Tongue (tissue), 2 donors: ENCODE measurements around the gene SPATS2. TPM values are rescaled to one million over a fixed set of nuclear protein-coding genes. Genes with fewer than 3 reads are reported as not detected.

Experiments used
- small RNA-seq: library from RNA; depleted of rRNA; stranded (forward); fragments of <200 nt; gene quantifications from one replicate; pipeline ENCODE3, GENCODE V24; 2014; ENCODE audit warnings: low replicate concordance
- total RNA-seq: library from RNA; depleted of rRNA; stranded (reverse); fragments of >200 nt; gene quantifications from one replicate; pipeline ENCODE4 v1.2.3, GENCODE V29; 2014

Gene SPATS2
- total RNA-seq, 1 donor from 2014 or later: 28.7 TPM

Small RNA genes within 50 kb of the gene (small RNA-seq; reads per million reads assigned to genes)
- gene AC125611.1: not detected

Other genes starting within 250 kb of the SPATS2 start
- gene TUBA1B, start 236.1 kb upstream of the SPATS2 start, total RNA-seq: 509 TPM
- 491 TPM for gene TUBA1A, start 178.4 kb upstream of the SPATS2 start, total RNA-seq
- gene TUBA1C, start 102.4 kb upstream of the SPATS2 start, total RNA-seq: 78.3 TPM
- gene PRPH, start 72.3 kb upstream of the SPATS2 start, total RNA-seq: 5.2 TPM
- 7.7 TPM for gene TROAP, start 44.2 kb upstream of the SPATS2 start, total RNA-seq
- not detected for gene C1QL4, start 30.3 kb upstream of the SPATS2 start, total RNA-seq
- gene DNAJC22, start 20.6 kb upstream of the SPATS2 start, total RNA-seq: not detected
- 2.3 TPM for gene KCNH3, start 171.6 kb downstream of the SPATS2 start, total RNA-seq
- 51.8 TPM for gene MCRS1, start 200.7 kb downstream of the SPATS2 start, total RNA-seq
- 0.82 TPM for gene FAM186B, start 238.2 kb downstream of the SPATS2 start, total RNA-seq